PC-9 (cell line): ENCODE data around the gene ENAH. TPM values are rescaled to one million over a fixed set of nuclear protein-coding genes. Genes with fewer than 3 reads are reported as not detected.
"Not testable (repeated sequence)": the region's sequence is repeated elsewhere in the genome, so short reads cannot be mapped to it uniquely, and the experiment has no call there.

Experiments used
- BruUV-seq: library from RNA; stranded (reverse); fragments of 400-500 nt; replicated peaks from 2 replicates; lab custom pipeline; 2021; lab: Mats Ljungman, UMichigan
- CTCF ChIA-PET: fragments of 300-600 bp; sonication (Branson Sonifier 250); formaldehyde crosslinking; loops from one replicate; lab custom pipeline; 2022; ENCODE audit warnings: antibody characterized with exemption; lab: Charles Lee
- POLR2A ChIA-PET: fragments of 300-600 bp; sonication (Branson Sonifier 250); formaldehyde crosslinking; loops from one replicate; lab custom pipeline; 2022; ENCODE audit warnings: antibody characterized with exemption; ENCODE audit not compliant: unreplicated experiment; lab: Charles Lee
- DNase-seq, 2 experiments: peaks; one replicate each; pipeline versions ENCODE4 v3.0.0 to v3.0.0-alpha.2; 2015 to 2022; ENCODE audit warnings: mixed read lengths in 1 of 2
- H2AFZ ChIP-seq: fragments of 200-600 bp; sonication (generic); 2 replicates; pipeline ENCODE4 v1.8.1; 2017; ENCODE audit warnings: antibody characterized with exemption
- H3F3A ChIP-seq: fragments of 200-600 bp; sonication (generic); 2 replicates; pipeline ENCODE4 v1.8.1; 2017; ENCODE audit warnings: antibody characterized with exemption, mild to moderate bottlenecking, low read depth; ENCODE audit not compliant: insufficient read depth
- H3K27ac ChIP-seq: fragments of 200-600 bp; sonication (generic); 2 replicates; pipeline ENCODE4 v1.6.1; 2016; ENCODE audit warnings: mixed run types
- H3K27me3 ChIP-seq: fragments of 200-600 bp; sonication (generic); 2 replicates; pipeline ENCODE4 v1.6.1; 2016; ENCODE audit warnings: low read depth, mixed run types; ENCODE audit not compliant: insufficient read depth
- H3K36me3 ChIP-seq: fragments of 200-600 bp; sonication (generic); 2 replicates; pipeline ENCODE4 v1.6.1; 2016; ENCODE audit warnings: low read depth, mixed run types
- H3K4me1 ChIP-seq: fragments of 200-600 bp; sonication (generic); replicated peaks from 2 replicates; pipeline ENCODE4 v1.6.1; 2016; ENCODE audit warnings: mixed run types; ENCODE audit not compliant: insufficient read depth
- H3K4me2 ChIP-seq: fragments of 200-600 bp; sonication (generic); 2 replicates; pipeline ENCODE4 v1.6.1; 2017; ENCODE audit warnings: mixed run types
- H3K4me3 ChIP-seq: fragments of 200-600 bp; sonication (generic); 2 replicates; pipeline ENCODE4 v1.6.1; 2016; ENCODE audit warnings: mixed run types
- H3K79me2 ChIP-seq: fragments of 200-600 bp; sonication (generic); 2 replicates; pipeline ENCODE4 v1.6.1; 2017; ENCODE audit warnings: low read depth, mixed run types
- H3K9me2 ChIP-seq: fragments of 200-600 bp; sonication (generic); 2 replicates; pipeline ENCODE4 v1.8.1; 2017; ENCODE audit warnings: mild to moderate bottlenecking; ENCODE audit not compliant: insufficient read depth
- H3K9me3 ChIP-seq: fragments of 200-600 bp; sonication (generic); 2 replicates; pipeline ENCODE4 v1.8.1; 2016; ENCODE audit warnings: low read depth; ENCODE audit not compliant: insufficient read depth
- H4K20me1 ChIP-seq: fragments of 200-600 bp; sonication (generic); 2 replicates; pipeline ENCODE4 v1.8.1; 2017; ENCODE audit not compliant: insufficient read depth
- EZH2 ChIP-seq: fragments of 200-600 bp; sonication (generic); IDR thresholded peaks from 2 replicates; pipeline ENCODE4 v1.8.0; 2017; ENCODE audit warnings: antibody characterized with exemption, low read depth
- intact Hi-C: fragments of 100-400 bp; cut with micrococcal nuclease; formaldehyde crosslinking; loops from one replicate; pipeline ENCODE4 v1.10.0; 2022; ENCODE audit not compliant: unreplicated experiment
- total RNA-seq: library from RNA; stranded (reverse); gene quantifications from 2 replicates; pipeline ENCODE4 v1.2.3, GENCODE V29; 2021
- TF ChIP-seq, protein P1 (sequence below): fragments of 200-600 bp; sonication (generic); conservative IDR thresholded peaks from 2 replicates; pipeline ENCODE4 v1.6.1; 2017; ENCODE audit warnings: mixed run types, antibody characterized with exemption, mild to moderate bottlenecking, moderate library complexity

The ENAH gene
- total RNA-seq, 1 experiment from 2014 or later: 167 TPM

DNA sequence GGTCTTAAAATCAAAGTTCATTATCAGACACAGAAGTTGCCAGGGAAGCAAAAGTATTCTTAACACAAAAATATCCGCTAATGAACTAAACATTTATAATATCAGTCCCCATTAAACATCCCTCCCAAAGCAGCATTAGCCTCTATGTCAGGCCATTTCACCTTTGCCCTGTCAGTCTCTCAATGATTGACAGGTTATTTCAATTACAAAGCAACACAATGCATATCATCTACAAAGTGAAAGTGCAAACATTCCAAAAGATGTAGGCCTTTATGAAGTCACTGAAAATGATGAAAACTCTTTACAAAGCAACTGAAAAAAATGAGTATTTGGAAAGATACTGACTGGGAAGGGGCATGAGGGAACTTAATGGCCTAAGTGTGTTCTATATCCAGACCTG, 14.1 kb downstream of the ENAH start:
- peaks cover 96% of the 10 kb centered on the region for H3K79me2 ChIP-seq
- H3K9me2 ChIP-seq: no peaks in the 10 kb centered on the region
- H4K20me1 ChIP-seq: peaks cover 8% of the 10 kb centered on the region; the same call in 1 of the 2 replicates
- H3K27me3 ChIP-seq: no peaks in the 10 kb centered on the region
- POLR2A ChIA-PET: no interaction called here
- H3K9me3 ChIP-seq: peaks cover 5% of the 10 kb centered on the region; the same call in 1 of the 2 replicates
- no peaks in the 10 kb centered on the region for H3K4me1 ChIP-seq
- no peak overlapping the region for H3K4me2 ChIP-seq
- intact Hi-C loops: no loop called here
- H2AFZ ChIP-seq: no peak overlapping the region
- no TSS peak for BruUV-seq
- no peak overlapping the region for H3K4me3 ChIP-seq
- 0 out of 2 replicates have a peak, but pooled peaks cover 6% of the 10 kb centered on the region for H3K36me3 ChIP-seq
- no peak for TF ChIP-seq EZH2
- TF ChIP-seq, protein P1, sequence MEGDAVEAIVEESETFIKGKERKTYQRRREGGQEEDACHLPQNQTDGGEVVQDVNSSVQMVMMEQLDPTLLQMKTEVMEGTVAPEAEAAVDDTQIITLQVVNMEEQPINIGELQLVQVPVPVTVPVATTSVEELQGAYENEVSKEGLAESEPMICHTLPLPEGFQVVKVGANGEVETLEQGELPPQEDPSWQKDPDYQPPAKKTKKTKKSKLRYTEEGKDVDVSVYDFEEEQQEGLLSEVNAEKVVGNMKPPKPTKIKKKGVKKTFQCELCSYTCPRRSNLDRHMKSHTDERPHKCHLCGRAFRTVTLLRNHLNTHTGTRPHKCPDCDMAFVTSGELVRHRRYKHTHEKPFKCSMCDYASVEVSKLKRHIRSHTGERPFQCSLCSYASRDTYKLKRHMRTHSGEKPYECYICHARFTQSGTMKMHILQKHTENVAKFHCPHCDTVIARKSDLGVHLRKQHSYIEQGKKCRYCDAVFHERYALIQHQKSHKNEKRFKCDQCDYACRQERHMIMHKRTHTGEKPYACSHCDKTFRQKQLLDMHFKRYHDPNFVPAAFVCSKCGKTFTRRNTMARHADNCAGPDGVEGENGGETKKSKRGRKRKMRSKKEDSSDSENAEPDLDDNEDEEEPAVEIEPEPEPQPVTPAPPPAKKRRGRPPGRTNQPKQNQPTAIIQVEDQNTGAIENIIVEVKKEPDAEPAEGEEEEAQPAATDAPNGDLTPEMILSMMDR: no peak
- no peak for DNase-seq
- H3K27ac ChIP-seq: no peak overlapping the region
- H3F3A ChIP-seq: peaks cover 9% of the 10 kb centered on the region
- CTCF ChIA-PET: no interaction called here

DNA sequence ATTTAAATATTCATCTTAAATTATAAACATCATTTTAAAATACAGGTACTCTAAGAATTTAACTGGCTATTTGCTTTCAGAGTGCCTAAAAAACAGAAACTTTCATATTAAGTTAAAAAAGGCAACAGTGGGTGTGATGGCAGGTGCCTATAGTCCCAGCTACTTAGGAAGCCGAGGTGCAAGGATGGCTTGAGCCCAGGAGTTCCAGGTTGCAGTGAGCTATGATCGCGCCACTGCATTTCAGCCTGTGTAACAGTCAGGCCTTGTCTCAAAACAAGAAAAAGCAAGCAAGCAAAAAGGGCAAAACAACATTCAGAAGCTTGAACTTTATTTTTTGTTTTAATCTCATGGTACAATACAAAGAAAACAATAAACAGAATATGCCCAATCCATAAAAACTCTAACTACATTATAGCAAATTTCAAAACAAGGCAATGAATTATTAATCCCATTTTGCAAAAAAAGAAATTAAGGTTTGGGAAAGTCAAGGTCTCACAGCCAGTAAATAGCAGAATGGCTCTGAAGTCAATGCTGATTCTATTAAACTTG, 15.2 kb downstream of the ENAH start:
- no peak for TF ChIP-seq EZH2
- TF ChIP-seq, protein P1: no peak
- BruUV-seq: no TSS peak
- Histone ChIP-seq H3K4me2 (no peak overlapping the region), H3F3A (peaks cover 16% of the 10 kb centered on the region), H3K36me3 (0 out of 2 replicates have a peak, but pooled peaks cover 6% of the 10 kb centered on the region), H2AFZ (no peak overlapping the region), H3K9me2 (no peaks in the 10 kb centered on the region), H3K79me2 (peaks cover 93% of the 10 kb centered on the region), H3K27ac (no peak overlapping the region), H4K20me1 (peaks cover 6% of the 10 kb centered on the region), H3K27me3 (no peaks in the 10 kb centered on the region), H3K4me1 (no peaks in the 10 kb centered on the region), H3K4me3 (no peak overlapping the region), H3K9me3 (peaks cover 5% of the 10 kb centered on the region; the same call in 1 of the 2 replicates)
- intact Hi-C loops: no loop called here
- no peak for DNase-seq
- ChIA-PET CTCF (interaction anchor here (0.6 kb wide), 1 partner anchor 349 kb away, joined by 3 read pairs; no protein-coding TSS in a partner anchor), POLR2A (no interaction called here)

DNA sequence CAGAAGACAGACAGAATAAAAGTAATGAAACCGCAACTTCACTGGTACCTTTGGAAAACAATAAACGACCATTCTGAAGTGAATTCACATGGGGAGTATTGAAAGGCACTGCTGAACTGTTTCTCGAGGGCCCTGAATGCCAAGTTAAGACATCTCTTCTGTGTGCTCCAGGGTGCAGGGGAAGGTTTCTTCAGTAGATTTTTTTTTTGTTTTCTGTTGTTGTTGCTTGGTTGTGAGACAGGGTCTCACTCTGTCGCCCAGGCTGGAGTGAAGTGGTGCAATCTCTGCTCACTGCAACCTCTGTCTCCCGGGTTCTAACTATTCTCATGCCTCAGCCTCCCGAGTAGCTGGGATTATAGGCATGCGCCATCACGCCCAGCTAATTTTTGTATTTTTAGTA, 15.9 kb downstream of the ENAH start:
- H3K4me2 ChIP-seq, H3K4me1 ChIP-seq, H3K9me2 ChIP-seq, H3K27me3 ChIP-seq, intact Hi-C loops, DNase-seq, H3K9me3 ChIP-seq, H3K4me3 ChIP-seq, H3K36me3 ChIP-seq, H3K27ac ChIP-seq, H2AFZ ChIP-seq, BruUV-seq, CTCF ChIA-PET: not testable (repeated sequence)
- Histone ChIP-seq H3K79me2 (peaks cover 93% of the 10 kb centered on the region), H3F3A (peaks cover 18% of the 10 kb centered on the region), H4K20me1 (peaks cover 10% of the 10 kb centered on the region)
- POLR2A ChIA-PET: interaction anchor here (0.7 kb wide), 1 partner anchor 42 kb away, joined by 3 read pairs; no protein-coding TSS in a partner anchor
